ENCODE results near the gene ARHGEF26.

The ARHGEF26 gene

GRCh38 chr3:154252759-154253638 is 131.8 kb downstream of the ARHGEF26 start:
- no peak for TF ChIP-seq ZNF274 (IDR thresholded peaks at IDR 0.05; ENCODE audit: low read depth, low read length)
- H3K4me3 ChIP-seq (ENCODE audit: low read length), result no peak overlapping the region

GRCh38 chr3:154254527-154254926 is 133.3 kb downstream of the ARHGEF26 start:
- H3K4me3 ChIP-seq (ENCODE audit: low read length), result no peak overlapping the region
- TF ChIP-seq ZNF274 (IDR thresholded peaks at IDR 0.05; ENCODE audit: low read depth, low read length), result no peak

GRCh38 chr3:154273381-154273780 is 152.2 kb downstream of the ARHGEF26 start:
- no peak for TF ChIP-seq ZNF274 (IDR thresholded peaks at IDR 0.05; ENCODE audit: low read depth, low read length)

GRCh38 chr3:154274348-154274747 is 153.2 kb downstream of the ARHGEF26 start:
- H3K4me3 ChIP-seq (ENCODE audit: low read length), result no peak overlapping the region
- no peak for TF ChIP-seq ZNF274 (IDR thresholded peaks at IDR 0.05; ENCODE audit: low read depth, low read length)

More at GRCh38 chr3:154273381-154273780, 152.2 kb downstream of the ARHGEF26 start:
- no peak overlapping the region for H3K4me3 ChIP-seq (ENCODE audit: low read length)

- no peak overlapping the region for H3K4me3 ChIP-seq (ENCODE audit: low read length)
- TF ChIP-seq ZNF274 (IDR thresholded peaks at IDR 0.05; ENCODE audit: low read depth, low read length), result no peak
These were observed 154.1 kb downstream of the ARHGEF26 start for GRCh38 chr3:154275292-154275691.

- TF ChIP-seq ZNF274 (IDR thresholded peaks at IDR 0.05; ENCODE audit: low read depth, low read length), result no peak
- H3K4me3 ChIP-seq (ENCODE audit: low read length), result no peak overlapping the region
These were observed 154.8 kb downstream of the ARHGEF26 start for GRCh38 chr3:154275965-154276364.

GRCh38 chr3:154280161-154280560 is 159.0 kb downstream of the ARHGEF26 start:
- no peak for TF ChIP-seq ZNF274 (IDR thresholded peaks at IDR 0.05; ENCODE audit: low read depth, low read length)

GRCh38 chr3:154285221-154285620 is 164.0 kb downstream of the ARHGEF26 start:
- TF ChIP-seq ZNF274 (IDR thresholded peaks at IDR 0.05; ENCODE audit: low read depth, low read length), result no peak
- no peak overlapping the region for H3K4me3 ChIP-seq (ENCODE audit: low read length)

More at GRCh38 chr3:154280161-154280560, 159.0 kb downstream of the ARHGEF26 start:
- no peak overlapping the region for H3K4me3 ChIP-seq (ENCODE audit: low read length)

GRCh38 chr3:154290187-154290586 is 169.0 kb downstream of the ARHGEF26 start:
- no peak for TF ChIP-seq ZNF274 (IDR thresholded peaks at IDR 0.05; ENCODE audit: low read depth, low read length)
- H3K4me3 ChIP-seq (ENCODE audit: low read length), result no peak overlapping the region

- no peak for TF ChIP-seq ZNF274 (IDR thresholded peaks at IDR 0.05; ENCODE audit: low read depth, low read length)
- H3K4me3 ChIP-seq (ENCODE audit: low read length), result no peak overlapping the region
These were observed 172.8 kb downstream of the ARHGEF26 start for GRCh38 chr3:154294016-154294415.

GRCh38 chr3:154301561-154301960 is 180.4 kb downstream of the ARHGEF26 start:
- no peak overlapping the region for H3K4me3 ChIP-seq (ENCODE audit: low read length)
- TF ChIP-seq ZNF274 (IDR thresholded peaks at IDR 0.05; ENCODE audit: low read depth, low read length), result no peak

- H3K4me3 ChIP-seq (ENCODE audit: low read length), result no peak overlapping the region
- TF ChIP-seq ZNF274 (IDR thresholded peaks at IDR 0.05; ENCODE audit: low read depth, low read length), result no peak
These were observed 183.1 kb downstream of the ARHGEF26 start for GRCh38 chr3:154304116-154304786.

GRCh38 chr3:154304936-154305335 is 183.7 kb downstream of the ARHGEF26 start:
- no peak overlapping the region for H3K4me3 ChIP-seq (ENCODE audit: low read length)
- TF ChIP-seq ZNF274 (IDR thresholded peaks at IDR 0.05; ENCODE audit: low read depth, low read length), result no peak

GRCh38 chr3:154307363-154307762 is 186.2 kb downstream of the ARHGEF26 start:
- no peak overlapping the region for H3K4me3 ChIP-seq (ENCODE audit: low read length)
- TF ChIP-seq ZNF274 (IDR thresholded peaks at IDR 0.05; ENCODE audit: low read depth, low read length), result no peak
